H1 (cell line): ENCODE measurements around the gene SMIM44. TPM values are rescaled to one million over a fixed set of nuclear protein-coding genes. Genes with fewer than 3 reads are reported as not detected.
A peak's percentile ranks its signal among the peaks of the same experiment; 100 is the strongest.

ENCODE experiments used
- CEBPB ChIP-seq: IDR thresholded peaks from 2 replicates; pipeline ENCODE4 v1.6.1; 2012; ENCODE audit warnings: low read depth, low read length
- CHD1 ChIP-seq: IDR thresholded peaks from 2 replicates; pipeline ENCODE4 v1.6.1; 2012; ENCODE audit warnings: low read depth, low read length, improper control_type of control experiment
- CTCF ChIP-seq, 3 experiments: IDR thresholded peaks; 1 replicate in 2 of 3; 2 replicates in 1 of 3; pipeline versions ENCODE4 v1.5.1 to v1.6.1; 2011; ENCODE audit warnings: low read length in 3 of 3, mild to moderate bottlenecking in 3 of 3, inconsistent platforms in 2 of 3, low read depth in 1 of 3, moderate library complexity in 1 of 3; ENCODE audit not compliant: insufficient read depth in 1 of 3; ENCODE audit errors: control extremely low read depth in 1 of 3
- EGR1 ChIP-seq: IDR thresholded peaks from 2 replicates; pipeline ENCODE4 v1.6.1; 2011; ENCODE audit warnings: low read depth, low read length, borderline replicate concordance
- EP300 ChIP-seq, 2 experiments: IDR thresholded peaks; 1 replicate in 1 of 2; 2 replicates in 1 of 2; pipeline ENCODE4 v1.6.1; 2011 to 2012; ENCODE audit warnings: low read depth in 2 of 2, low read length in 2 of 2, mild to moderate bottlenecking in 2 of 2, borderline replicate concordance in 1 of 2, inconsistent platforms in 1 of 2, moderate library complexity in 1 of 2
- FOSL1 ChIP-seq: IDR thresholded peaks from 2 replicates; pipeline ENCODE4 v1.6.1; 2011; ENCODE audit warnings: mild to moderate bottlenecking, low read depth, low read length, moderate library complexity; ENCODE audit not compliant: insufficient read depth
- GTF2F1 ChIP-seq: IDR thresholded peaks from 2 replicates; pipeline ENCODE4 v1.6.1; 2012; ENCODE audit warnings: low read depth, low read length, improper control_type of control experiment, borderline replicate concordance
- JUN ChIP-seq: IDR thresholded peaks from 2 replicates; pipeline ENCODE4 v1.6.1; 2011; ENCODE audit warnings: low read depth, mild to moderate bottlenecking, improper control_type of control experiment, low read length
- KDM5A ChIP-seq: fragments of 200-600 bp; IDR thresholded peaks from 2 replicates; pipeline ENCODE4 v1.7.1; 2012; ENCODE audit warnings: mild to moderate bottlenecking, low read length, inconsistent platforms, mixed read lengths
- POLR2AphosphoS5 ChIP-seq: IDR thresholded peaks from 2 replicates; pipeline ENCODE4 v1.6.1; 2011; ENCODE audit warnings: low read depth, low read length
- SAP30 ChIP-seq: fragments of 300-600 bp; sonication (generic); IDR thresholded peaks from 2 replicates; pipeline ENCODE4 v1.7.1; 2012; ENCODE audit warnings: low read length, moderate library complexity, mild to moderate bottlenecking, inconsistent platforms; ENCODE audit not compliant: insufficient read depth, insufficient replicate concordance
- SIN3A ChIP-seq, 2 experiments: IDR thresholded peaks in 1 of 2; conservative IDR thresholded peaks in 1 of 2; 2 replicates each; pipeline ENCODE4 v1.6.1; 2011 to 2012; ENCODE audit warnings: low read length in 2 of 2, improper control_type of control experiment in 1 of 2, low read depth in 1 of 2, mild to moderate bottlenecking in 1 of 2
- SIX5 ChIP-seq: IDR thresholded peaks from 2 replicates; pipeline ENCODE4 v1.6.1; 2011; ENCODE audit warnings: mild to moderate bottlenecking, low read depth, low read length
- SP1 ChIP-seq: IDR thresholded peaks from 2 replicates; pipeline ENCODE4 v1.6.1; 2011; ENCODE audit warnings: low read depth, low read length
- YY1 ChIP-seq: IDR thresholded peaks from 2 replicates; pipeline ENCODE4 v1.6.1; 2011; ENCODE audit warnings: low read depth, mild to moderate bottlenecking, low read length
- polyA plus RNA-seq, 7 experiments: library from polyadenylated mRNA; depleted of rRNA in 3 of 7; stranded (reverse) in 5 of 7; unstranded in 2 of 7; fragments of >200 nt in 5 of 7; fragments of 200-250 nt in 2 of 7; gene quantifications; 1 replicate in 5 of 7; 2 replicates in 1 of 7; 4 replicates in 1 of 7; pipeline versions ENCODE4 v1.2.1 to v1.2.3, GENCODE V29; 2011 to 2013; ENCODE audit warnings: missing spikeins in 2 of 7, mixed read lengths in 2 of 7
- total RNA-seq: library from RNA; stranded (reverse); fragmentation: NEBNext Ultra II Directional; extraction: Animal tissue kit (Norgen Biotek cat#: 25700); gene quantifications from 2 replicates; pipeline ENCODE4 v1.2.1, GENCODE V29; 2021
- TF ChIP-seq, protein P1 (sequence below): IDR thresholded peaks from 2 replicates; pipeline ENCODE4 v1.6.1; 2012; ENCODE audit warnings: low read length, inconsistent platforms

The SMIM44 gene
- total and polyA plus RNA-seq, 2 of the 8 experiments (the other 6 are each of a cell fraction or from before 2014, with no cell fraction given) = not detected

GRCh38 chr19:3434630-3435553 is 48.3 kb downstream of the SMIM44 start (continued):
- peak; percentile 2; the same call in 1 of the 2 replicates for TF ChIP-seq JUN
- peak in 1 of 2 experiments; percentile 83; a peak in 2 of 4 replicates for TF ChIP-seq SIN3A (conservative IDR thresholded peaks at IDR 0.05 in 1 of 2, IDR thresholded peaks at IDR 0.05 in 1 of 2; ENCODE audit: low read depth in 1 of 2, low read length in 2 of 2)
- no peak for TF ChIP-seq CHD1
- TF ChIP-seq FOSL1 = no peak
- TF ChIP-seq GTF2F1 = peak; percentile 16; the same call in 1 of the 2 replicates
- TF ChIP-seq, protein P1, sequence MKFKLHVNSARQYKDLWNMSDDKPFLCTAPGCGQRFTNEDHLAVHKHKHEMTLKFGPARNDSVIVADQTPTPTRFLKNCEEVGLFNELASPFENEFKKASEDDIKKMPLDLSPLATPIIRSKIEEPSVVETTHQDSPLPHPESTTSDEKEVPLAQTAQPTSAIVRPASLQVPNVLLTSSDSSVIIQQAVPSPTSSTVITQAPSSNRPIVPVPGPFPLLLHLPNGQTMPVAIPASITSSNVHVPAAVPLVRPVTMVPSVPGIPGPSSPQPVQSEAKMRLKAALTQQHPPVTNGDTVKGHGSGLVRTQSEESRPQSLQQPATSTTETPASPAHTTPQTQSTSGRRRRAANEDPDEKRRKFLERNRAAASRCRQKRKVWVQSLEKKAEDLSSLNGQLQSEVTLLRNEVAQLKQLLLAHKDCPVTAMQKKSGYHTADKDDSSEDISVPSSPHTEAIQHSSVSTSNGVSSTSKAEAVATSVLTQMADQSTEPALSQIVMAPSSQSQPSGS = no peak
- TF ChIP-seq SIX5 = peak; percentile 95
- no peak for TF ChIP-seq KDM5A
- TF ChIP-seq CEBPB = no peak
- TF ChIP-seq POLR2AphosphoS5 = peak; percentile 62
- TF ChIP-seq CTCF (IDR thresholded peaks at IDR 0.05; ENCODE audit: control extremely low read depth in 1 of 3, insufficient read depth in 1 of 3, low read depth in 1 of 3, low read length in 3 of 3) = no peak; a peak in 1 of 4 replicates
- TF ChIP-seq EP300 (IDR thresholded peaks at IDR 0.05; ENCODE audit: borderline replicate concordance in 1 of 2, low read depth in 2 of 2, low read length in 2 of 2) = no peak
- TF ChIP-seq SP1 = peak; percentile 55; the same call in 1 of the 2 replicates
- TF ChIP-seq YY1 = 0 out of 2 replicates have a peak, but pooled peaks have one; percentile 32
- peak; percentile 95 for TF ChIP-seq EGR1
- TF ChIP-seq SAP30 = no peak
